ENCODE measurements around the gene ESYT1.
A peak's percentile ranks its signal among the peaks of the same experiment; 100 is the strongest.
"Not testable (repeated sequence)": the region's sequence is repeated elsewhere in the genome, so short reads cannot be mapped to it uniquely, and the experiment has no call there.

The ESYT1 gene

DNA sequence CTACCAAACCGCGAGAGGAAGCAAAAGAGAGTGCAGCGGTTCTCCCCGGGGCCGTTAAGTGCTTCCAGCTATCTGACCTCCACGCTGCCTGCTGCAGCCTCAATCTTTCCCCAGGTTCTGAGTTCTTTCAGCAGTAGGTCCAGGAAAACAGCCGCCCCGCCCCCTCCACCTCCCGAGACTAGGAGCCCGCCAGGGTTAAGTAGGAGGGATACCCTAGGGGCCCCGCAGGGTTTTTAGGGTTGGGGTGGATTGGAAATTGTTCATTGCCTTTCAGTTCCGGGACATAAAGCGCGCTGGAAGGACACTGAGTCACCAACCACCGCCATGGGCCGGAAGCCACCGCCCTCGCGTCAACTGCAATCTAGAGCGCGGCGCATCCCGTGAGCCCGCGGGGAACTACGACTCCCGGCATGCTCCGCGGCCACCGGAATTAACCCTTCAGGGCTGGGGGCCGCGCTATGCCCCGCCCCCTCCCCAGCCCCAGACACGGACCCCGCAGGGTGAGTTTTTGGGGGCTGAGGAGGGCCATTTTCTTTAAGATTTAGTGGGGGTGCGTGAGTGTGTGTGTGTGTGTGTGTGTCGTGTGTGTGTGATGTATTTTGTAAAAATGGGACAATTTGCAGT lies 24.2 kb downstream of the ESYT1 start, which contains the start of gene MYL6B:
TSS of gene MYL6B (plus strand) at position 456 of the 624 bp plus-strand sequence. CDS start 1,332 bp downstream, outside the sequence.
- Histone ChIP-seq H3K36me3 (peaks cover 11 to 30% (median 17%) of the 10 kb centered on the region in 11 experiments), H3K27ac (peak within 1 kb of the TSS; percentile 75 to 92 (median 86)), H3K9ac (peak within 1 kb of the TSS; percentile 74 to 88 (median 84)), H3K4me3 (peak within 1 kb of the TSS; percentile 62 to 80 (median 72)), H3K9me3 (replicated peaks in 1 of 11) (no peaks in the 10 kb centered on the region), H3K4me2 (peak within 1 kb of the TSS; percentile 88 to 100 (median 97)), H3K27me3 (no peaks in the 10 kb centered on the region), H3K4me1 (peaks cover 48 to 62% (median 54%) of the 10 kb centered on the region in 10 experiments), H4K20me1 (no peaks in the 10 kb centered on the region)
- no peak for TF ChIP-seq Cebpa-rat (IDR thresholded peaks at IDR 0.05)

DNA sequence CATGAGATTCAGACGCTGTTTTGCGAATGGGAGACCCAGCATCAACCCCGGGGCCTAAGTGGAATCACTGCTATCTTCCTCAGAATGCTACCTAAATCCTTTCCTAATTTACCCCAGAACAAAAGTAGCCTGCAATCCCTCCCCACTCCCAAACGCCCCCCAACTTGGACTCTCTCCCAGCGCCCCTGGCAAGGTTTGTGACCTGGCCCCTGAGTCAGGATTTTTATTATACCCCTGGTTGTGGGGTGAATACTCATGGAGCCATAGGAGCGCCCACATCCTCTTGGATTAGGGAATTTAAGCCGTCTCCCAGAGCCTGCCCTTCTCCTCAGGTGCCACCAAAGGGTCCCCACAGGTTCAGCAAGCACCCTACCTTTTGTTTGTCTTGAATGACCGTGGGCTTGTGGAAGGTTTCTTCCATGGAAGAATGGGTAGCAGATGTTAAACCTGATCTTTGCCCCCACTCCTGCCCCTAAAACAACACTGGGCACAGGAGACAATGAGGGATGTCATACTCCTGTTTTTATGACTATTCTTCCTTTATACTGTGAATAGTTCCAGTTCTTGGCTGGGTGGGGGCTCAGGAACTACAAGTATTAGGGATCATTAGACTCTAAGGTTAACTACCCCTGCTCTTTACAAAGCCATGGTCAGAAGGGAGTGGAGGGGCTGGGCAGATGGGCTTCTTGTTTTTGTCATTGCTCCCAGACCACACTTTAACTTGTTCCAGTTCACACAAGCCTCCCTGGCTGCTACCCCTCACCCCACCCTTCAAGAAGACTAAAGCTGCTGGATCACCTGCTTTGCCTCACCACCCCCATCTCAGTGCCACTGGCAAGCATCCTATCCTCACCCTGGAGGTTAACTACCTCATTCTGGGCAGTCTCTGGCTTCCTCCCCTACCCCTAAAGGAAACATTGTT lies 24.9 kb downstream of the ESYT1 start:
- Histone ChIP-seq H3K9me3 (replicated peaks in 1 of 11) (no peaks in the 10 kb centered on the region), H3K4me1 (peaks cover 47 to 65% (median 54%) of the 10 kb centered on the region in 10 experiments), H3K36me3 (peaks cover 11 to 30% (median 17%) of the 10 kb centered on the region in 11 experiments), H3K27me3 (no peaks in the 10 kb centered on the region), H3K27ac (peak overlapping the region; percentile 75 to 92 (median 86)), H3K4me3 (peak overlapping the region; percentile 62 to 80 (median 72)), H3K9ac (peak overlapping the region; percentile 74 to 88 (median 84)), H4K20me1 (no peaks in the 10 kb centered on the region), H3K4me2 (peak overlapping the region; percentile 88 to 100 (median 97))
- no peak for TF ChIP-seq Cebpa-rat (IDR thresholded peaks at IDR 0.05)

DNA sequence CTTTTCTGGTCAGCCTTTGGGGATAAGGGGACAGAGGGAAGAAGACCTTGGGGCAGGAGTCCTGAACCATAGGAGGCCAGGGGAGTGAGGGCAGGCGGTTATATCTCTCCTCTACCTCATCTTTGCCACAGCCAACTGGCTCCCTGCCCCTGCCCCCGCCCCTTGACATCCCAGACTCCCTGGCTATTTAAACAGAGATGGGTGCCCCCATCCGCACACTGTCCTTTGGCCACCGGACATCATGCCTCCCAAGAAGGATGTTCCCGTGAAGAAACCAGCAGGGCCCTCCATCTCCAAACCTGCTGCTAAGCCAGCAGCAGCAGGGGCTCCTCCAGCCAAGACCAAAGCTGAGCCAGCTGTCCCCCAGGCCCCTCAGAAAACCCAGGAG lies 25.6 kb downstream of the ESYT1 start:
- Histone ChIP-seq H3K9me3 (replicated peaks in 1 of 11) (no peaks in the 10 kb centered on the region), H3K36me3 (peaks cover 11 to 30% (median 17%) of the 10 kb centered on the region in 11 experiments), H3K9ac (peak overlapping the region; percentile 74 to 88 (median 84); a peak in 20 of 22 replicates), H3K27me3 (no peaks in the 10 kb centered on the region), H3K27ac (peak overlapping the region in 9 of 11 experiments; percentile 84 to 92 (median 87); a peak in 15 of 22 replicates), H3K4me1 (peaks cover 47 to 65% (median 54%) of the 10 kb centered on the region in 10 experiments), H4K20me1 (peaks cover 0 to 3% (median 0%) of the 10 kb centered on the region in 11 experiments; a peak in 4 of 22 replicates), H3K4me2 (peak overlapping the region; percentile 88 to 100 (median 97)), H3K4me3 (peak overlapping the region; percentile 62 to 80 (median 72); a peak in 14 of 20 replicates)
- no peak for TF ChIP-seq Cebpa-rat (IDR thresholded peaks at IDR 0.05)

DNA sequence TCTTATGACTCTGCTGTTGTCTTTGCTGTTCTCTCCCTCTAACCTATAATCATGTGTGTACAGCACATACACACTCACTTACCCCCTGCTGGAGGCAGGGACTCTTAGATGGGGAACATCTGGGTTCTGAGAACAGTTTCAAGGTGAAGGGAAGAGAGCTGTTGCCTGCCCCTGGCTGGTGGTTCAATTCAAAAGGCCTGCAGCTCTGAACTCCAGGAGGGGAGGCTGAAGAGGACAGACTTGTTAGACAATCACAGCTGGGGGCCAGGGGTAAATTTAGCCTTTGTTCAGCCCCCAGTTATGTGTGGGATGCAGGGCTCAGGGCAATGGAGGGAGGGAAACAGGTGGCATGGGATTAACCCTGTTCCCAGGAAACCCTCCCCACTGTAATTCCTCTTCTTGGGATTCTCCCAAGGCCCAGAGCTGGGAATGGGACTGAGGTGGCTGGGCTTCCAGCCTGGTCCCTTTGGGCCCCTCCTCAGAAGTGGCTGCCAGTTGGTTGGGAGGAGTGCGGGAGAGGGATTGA lies 26.2 kb downstream of the ESYT1 start:
- Histone ChIP-seq H3K9ac (peak overlapping the region; percentile 74 to 88 (median 84); a peak in 17 of 22 replicates), H3K36me3 (peaks cover 11 to 33% (median 18%) of the 10 kb centered on the region in 11 experiments), H3K27ac (peak overlapping the region in 8 of 11 experiments; percentile 21 to 95 (median 89); a peak in 12 of 22 replicates), H3K4me3 (peak overlapping the region in 1 of 10 experiments; percentile 78; a peak in 2 of 20 replicates), H4K20me1 (peaks cover 1 to 10% (median 4%) of the 10 kb centered on the region in 11 experiments; a peak in 15 of 22 replicates), H3K9me3 (replicated peaks in 1 of 11) (no peaks in the 10 kb centered on the region), H3K27me3 (no peaks in the 10 kb centered on the region), H3K4me2 (peak overlapping the region; percentile 88 to 100 (median 97)), H3K4me1 (peaks cover 47 to 65% (median 56%) of the 10 kb centered on the region in 10 experiments)
- no peak for TF ChIP-seq Cebpa-rat (IDR thresholded peaks at IDR 0.05)

DNA sequence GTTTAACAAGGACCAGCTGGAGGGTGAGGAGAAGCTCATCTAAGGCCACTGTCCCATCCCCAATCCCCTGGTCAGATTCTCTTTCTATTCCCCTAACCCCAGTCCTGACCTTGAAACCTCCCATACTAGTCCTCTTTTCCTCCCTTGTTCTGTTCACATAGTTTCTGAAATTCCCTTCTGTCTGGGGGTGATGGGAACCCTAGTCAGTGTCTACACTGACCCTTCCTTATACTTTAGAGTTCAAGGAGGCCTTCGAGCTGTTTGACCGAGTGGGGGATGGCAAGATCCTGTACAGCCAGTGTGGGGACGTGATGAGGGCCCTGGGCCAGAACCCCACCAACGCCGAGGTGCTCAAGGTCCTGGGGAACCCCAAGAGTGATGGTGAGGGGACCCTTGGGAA lies 26.8 kb downstream of the ESYT1 start:
- peaks cover 6 to 15% (median 10%) of the 10 kb centered on the region in 11 experiments; a peak in 19 of 22 replicates for H4K20me1 ChIP-seq
- H3K4me3 ChIP-seq: no peak overlapping the region
- H3K9ac ChIP-seq: peak overlapping the region in 9 of 11 experiments; percentile 5 to 88 (median 83); a peak in 8 of 22 replicates
- peak overlapping the region in 7 of 11 experiments; percentile 88 to 100 (median 98); a peak in 8 of 22 replicates for H3K4me2 ChIP-seq
- no peak for TF ChIP-seq Cebpa-rat (IDR thresholded peaks at IDR 0.05)
- peak overlapping the region in 6 of 11 experiments; percentile 21 to 95 (median 88); a peak in 5 of 22 replicates for H3K27ac ChIP-seq
- H3K9me3 ChIP-seq (replicated peaks in 1 of 11): no peaks in the 10 kb centered on the region
- peaks cover 16 to 38% (median 23%) of the 10 kb centered on the region in 11 experiments for H3K36me3 ChIP-seq
- no peaks in the 10 kb centered on the region for H3K27me3 ChIP-seq
- peaks cover 51 to 70% (median 61%) of the 10 kb centered on the region in 10 experiments for H3K4me1 ChIP-seq

DNA sequence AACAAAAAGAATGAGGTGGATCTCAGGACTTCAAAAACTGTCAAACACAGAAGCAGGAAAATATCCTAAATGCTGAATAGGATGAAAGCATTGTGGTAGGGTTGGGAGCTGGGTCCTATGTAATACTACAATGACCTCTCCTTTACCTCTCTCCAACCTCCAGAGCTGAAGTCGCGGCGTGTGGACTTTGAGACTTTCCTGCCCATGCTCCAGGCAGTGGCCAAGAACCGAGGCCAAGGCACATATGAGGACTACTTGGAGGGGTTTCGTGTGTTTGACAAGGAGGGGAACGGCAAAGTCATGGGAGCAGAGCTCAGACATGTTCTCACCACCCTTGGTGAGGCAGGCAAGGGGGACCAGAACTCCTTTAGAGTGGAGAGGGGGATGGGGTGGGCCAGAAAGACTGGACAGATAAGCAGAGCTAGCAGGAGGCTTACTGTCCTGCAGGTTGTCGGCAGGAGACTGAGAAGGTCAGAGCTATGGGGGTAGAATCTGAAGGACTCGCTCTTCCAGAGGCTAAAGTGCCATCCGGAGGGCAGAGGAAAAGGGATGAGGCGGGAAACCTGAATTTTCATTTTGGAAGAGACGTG lies 27.3 kb downstream of the ESYT1 start:
- Histone ChIP-seq H3K4me2 (peak overlapping the region in 2 of 11 experiments; percentile 90 to 96; a peak in 2 of 22 replicates), H3K4me3 (no peak overlapping the region), H3K9me3 (replicated peaks in 1 of 11) (no peaks in the 10 kb centered on the region), H3K9ac (peak overlapping the region in 6 of 11 experiments; percentile 18 to 87 (median 30); a peak in 3 of 22 replicates), H4K20me1 (peaks cover 12 to 20% (median 15%) of the 10 kb centered on the region in 11 experiments; a peak in 21 of 22 replicates), H3K27ac (peak overlapping the region in 5 of 11 experiments; percentile 27 to 97 (median 95); a peak in 7 of 22 replicates), H3K27me3 (no peaks in the 10 kb centered on the region), H3K36me3 (peaks cover 21 to 44% (median 29%) of the 10 kb centered on the region in 11 experiments), H3K4me1 (peaks cover 52 to 75% (median 66%) of the 10 kb centered on the region in 10 experiments)
- TF ChIP-seq Cebpa-rat (IDR thresholded peaks at IDR 0.05): no peak

DNA sequence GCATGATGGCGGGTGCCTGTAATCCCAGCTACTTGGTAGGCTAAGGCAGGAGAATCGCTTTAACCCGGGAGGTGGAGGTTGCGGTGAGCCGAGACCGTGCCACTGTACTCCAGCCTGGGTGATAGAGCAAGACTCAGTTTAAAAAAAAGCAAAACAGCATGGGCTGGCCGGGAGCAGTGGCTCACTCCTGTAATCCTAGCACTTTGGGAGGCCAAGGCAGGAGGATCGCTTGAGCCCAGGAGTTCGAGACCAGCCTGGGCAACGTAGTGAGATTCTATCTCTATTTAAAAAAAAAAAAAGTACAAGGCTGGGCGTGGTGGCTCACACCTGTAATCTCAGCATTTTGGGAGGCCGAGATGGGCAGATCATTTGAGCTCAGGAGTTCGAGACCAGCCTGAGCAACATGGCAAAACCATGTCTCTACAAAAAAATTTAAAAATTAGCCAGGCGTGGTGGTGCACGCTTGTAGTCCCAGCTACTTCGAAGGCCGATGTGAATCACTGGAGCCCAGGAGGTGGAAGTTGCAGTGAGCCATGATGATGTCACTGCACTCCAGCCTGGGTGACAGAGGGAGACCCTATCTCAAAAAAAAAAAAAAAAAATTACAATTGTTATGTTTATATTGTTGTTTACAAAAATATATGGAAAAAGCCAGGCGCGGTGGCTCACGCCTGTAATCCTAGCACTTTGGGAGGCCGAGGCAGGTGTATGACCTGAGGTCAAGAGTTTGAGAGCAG lies 28.6 kb downstream of the ESYT1 start:
- H3K4me2 ChIP-seq: peak overlapping the region; percentile 84 to 96 (median 95)
- H3K9ac ChIP-seq: peak overlapping the region; percentile 70 to 98 (median 94)
- H3K27ac ChIP-seq: peak overlapping the region in 10 of 11 experiments; percentile 54 to 97 (median 92); a peak in 21 of 22 replicates
- H4K20me1 ChIP-seq: peaks cover 24 to 33% (median 28%) of the 10 kb centered on the region in 11 experiments
- not testable (repeated sequence) for H3K27me3 ChIP-seq; H3K9me3 ChIP-seq (replicated peaks in 1 of 11)
- H3K4me1 ChIP-seq: peaks cover 52 to 75% (median 67%) of the 10 kb centered on the region in 10 experiments
- peak overlapping the region; percentile 63 to 99 (median 91) for H3K4me3 ChIP-seq
- H3K36me3 ChIP-seq: peaks cover 34 to 56% (median 41%) of the 10 kb centered on the region in 11 experiments
